NCI-H1417 treated with DMSO at 0.1 percent for 48 hours (cell line): ENCODE data around the gene ARHGAP44.

Source experiments
- DNase-seq: peaks from one replicate; lab custom pipeline; 2025; lab: John Stamatoyannopoulos, UW

Gene ARHGAP44

GRCh38 chr17:12900474-12900873 is 111.2 kb downstream of the ARHGAP44 start:
- DNase-seq, result no peak

- DNase-seq, result no peak
Observed at GRCh38 chr17:12902046-12902445, 112.7 kb downstream of the ARHGAP44 start.

- DNase-seq, result no peak
Observed at GRCh38 chr17:12907477-12907876, 118.2 kb downstream of the ARHGAP44 start.

- DNase-seq, result no peak
Observed at GRCh38 chr17:12909046-12909445, 119.7 kb downstream of the ARHGAP44 start.

- DNase-seq, result no peak
Observed at GRCh38 chr17:12909511-12909910, 120.2 kb downstream of the ARHGAP44 start.

- no peak for DNase-seq
Observed at GRCh38 chr17:12911239-12911638, 121.9 kb downstream of the ARHGAP44 start.

GRCh38 chr17:12917399-12917798 is 128.1 kb downstream of the ARHGAP44 start:
- no peak for DNase-seq

GRCh38 chr17:12918142-12918541 is 128.8 kb downstream of the ARHGAP44 start:
- no peak for DNase-seq

GRCh38 chr17:12922120-12922519 is 132.8 kb downstream of the ARHGAP44 start:
- DNase-seq, result no peak

- DNase-seq, result no peak
Observed at GRCh38 chr17:12924614-12925013, 135.3 kb downstream of the ARHGAP44 start.

- no peak for DNase-seq
Observed at GRCh38 chr17:12927001-12927400, 137.7 kb downstream of the ARHGAP44 start.

GRCh38 chr17:12927541-12928425 is 138.5 kb downstream of the ARHGAP44 start:
- DNase-seq, result no peak

GRCh38 chr17:12928736-12929135 is 139.4 kb downstream of the ARHGAP44 start:
- DNase-seq, result no peak

- DNase-seq, result no peak
Observed at GRCh38 chr17:12936501-12936900, 147.2 kb downstream of the ARHGAP44 start.

GRCh38 chr17:12940699-12941098 is 151.4 kb downstream of the ARHGAP44 start:
- DNase-seq, result no peak

GRCh38 chr17:12947047-12947446 is 157.7 kb downstream of the ARHGAP44 start:
- no peak for DNase-seq

- no peak for DNase-seq
Observed at GRCh38 chr17:12952012-12952411, 162.7 kb downstream of the ARHGAP44 start.

- no peak for DNase-seq
Observed at GRCh38 chr17:12953156-12953555, 163.9 kb downstream of the ARHGAP44 start.

GRCh38 chr17:12955521-12955920 is 166.2 kb downstream of the ARHGAP44 start:
- no peak for DNase-seq

- no peak for DNase-seq
Observed at GRCh38 chr17:12958786-12959185, 169.5 kb downstream of the ARHGAP44 start.

GRCh38 chr17:12959441-12959840 is 170.1 kb downstream of the ARHGAP44 start:
- DNase-seq, result no peak

- no peak for DNase-seq
Observed at GRCh38 chr17:12961655-12962054, 172.4 kb downstream of the ARHGAP44 start.

- DNase-seq, result no peak
Observed at GRCh38 chr17:12963505-12963904, 174.2 kb downstream of the ARHGAP44 start.

- DNase-seq, result no peak
Observed at GRCh38 chr17:12964162-12964561, 174.9 kb downstream of the ARHGAP44 start.
